ENCODE results near the gene C5AR1.

GRCh38 chr19:47316513-47316912 is 6.9 kb downstream of the C5AR1 start:
- TF ChIP-seq CTCF (IDR thresholded peaks at IDR 0.05; ENCODE audit: low read depth, low read length, poor library complexity, severe bottlenecking) (no peak), EZH2phosphoT487 (IDR thresholded peaks at IDR 0.05; ENCODE audit: borderline replicate concordance, low read length) (no peak)

Measured in DOHH2 (cell line).